Testis (tissue), 2 donors: Measurements from ENCODE around the gene TNFSF10.

Source experiments
- CTCF ChIP-seq, 3 experiments: fragments of 450-650 bp in 2 of 3; fragments of 200-600 bp in 1 of 3; sonication (generic) in 1 of 3; IDR thresholded peaks; one replicate each; pipeline ENCODE4 v1.5.1; 2016 to 2019; ENCODE audit warnings: antibody characterized with exemption in 3 of 3, mild to moderate bottlenecking in 2 of 3, moderate library complexity in 1 of 3
- POLR2A ChIP-seq: fragments of 450-650 bp; IDR thresholded peaks from one replicate; pipeline ENCODE4 v1.6.1; 2017; ENCODE audit warnings: antibody characterized with exemption, mild to moderate bottlenecking, moderate library complexity

GRCh38 chr3:172537507-172538158 is 14.4 kb upstream of the TNFSF10 start:
- TF ChIP-seq CTCF (IDR thresholded peaks at IDR 0.05) (no peak), POLR2A (no peak)
